Astrocyte (in vitro differentiated cells and primary cell): Measurements from ENCODE around the gene EPDR1. TPM values are rescaled to one million over a fixed set of nuclear protein-coding genes. Genes with fewer than 3 reads are reported as not detected.
"Not testable (repeated sequence)": the region's sequence is repeated elsewhere in the genome, so short reads cannot be mapped to it uniquely, and the experiment has no call there.

ENCODE experiments used
- DNase-seq: peaks from one replicate; pipeline ENCODE4 v3.0.0-alpha.2; 2010; ENCODE audit warnings: low read depth
- FAIRE-seq: peaks from 2 replicates; lab custom pipeline; 2011; peaks lifted over from hg19 to GRCh38; lab: Jason Lieb, UNC
- H2AFZ ChIP-seq: 2 replicates; pipeline ENCODE4 v1.6.0; 2012; ENCODE audit warnings: low read depth, low read length, inconsistent platforms
- H3K27ac ChIP-seq: 2 replicates; pipeline ENCODE4 v1.5.1; 2011; ENCODE audit warnings: low read depth, low read length, inconsistent platforms
- H3K27me3 ChIP-seq: 2 replicates; pipeline ENCODE4 v1.6.0; 2011; ENCODE audit warnings: low read length, inconsistent platforms; ENCODE audit not compliant: insufficient read depth
- H3K36me3 ChIP-seq: 2 replicates; pipeline ENCODE4 v1.5.1; 2011; ENCODE audit warnings: low read length, inconsistent platforms; ENCODE audit not compliant: insufficient read depth
- H3K4me1 ChIP-seq: 2 replicates; pipeline ENCODE4 v1.5.1; 2011; ENCODE audit warnings: low read length, inconsistent platforms; ENCODE audit not compliant: insufficient read depth
- H3K4me2 ChIP-seq: 2 replicates; pipeline ENCODE4 v1.6.0; 2012; ENCODE audit warnings: low read length, inconsistent platforms
- H3K4me3 ChIP-seq: 2 replicates; pipeline ENCODE4 v1.5.1; 2011; ENCODE audit warnings: low read depth, mild to moderate bottlenecking, low read length, inconsistent platforms; ENCODE audit not compliant: insufficient read depth
- H3K79me2 ChIP-seq: 2 replicates; pipeline ENCODE4 v1.6.0; 2012; ENCODE audit warnings: mild to moderate bottlenecking, low read length, inconsistent platforms; ENCODE audit not compliant: insufficient read depth
- H3K9ac ChIP-seq: 2 replicates; pipeline ENCODE4 v1.6.0; 2012; ENCODE audit warnings: mild to moderate bottlenecking, low read length, inconsistent platforms
- H3K9me3 ChIP-seq: 2 replicates; pipeline ENCODE4 v1.5.1; 2012; ENCODE audit warnings: low read depth, mild to moderate bottlenecking, low read length, inconsistent platforms; ENCODE audit not compliant: insufficient read depth
- H4K20me1 ChIP-seq: 2 replicates; pipeline ENCODE4 v1.6.0; 2012; ENCODE audit warnings: low read length, inconsistent platforms; ENCODE audit not compliant: insufficient read depth
- H3K27ac Mint-ChIP-seq: one replicate; pipeline ENCODE4 v1.8.0; 2021; ENCODE audit warnings: mild to moderate bottlenecking, mixed read lengths; ENCODE audit not compliant: unreplicated experiment
- H3K27me3 Mint-ChIP-seq: one replicate; pipeline ENCODE4 v1.8.0; 2021; ENCODE audit warnings: low read depth, mixed read lengths; ENCODE audit not compliant: unreplicated experiment
- H3K36me3 Mint-ChIP-seq: one replicate; pipeline ENCODE4 v1.8.0; 2021; ENCODE audit warnings: low read depth, mixed read lengths; ENCODE audit not compliant: unreplicated experiment
- H3K4me1 Mint-ChIP-seq: one replicate; pipeline ENCODE4 v1.8.0; 2021; ENCODE audit warnings: low read depth, mixed read lengths; ENCODE audit not compliant: unreplicated experiment
- H3K4me3 Mint-ChIP-seq: one replicate; pipeline ENCODE4 v1.8.0; 2021; ENCODE audit warnings: mild to moderate bottlenecking, moderate library complexity, mixed read lengths; ENCODE audit not compliant: unreplicated experiment
- H3K9me3 Mint-ChIP-seq: one replicate; pipeline ENCODE4 v1.8.0; 2021; ENCODE audit warnings: mild to moderate bottlenecking, mixed read lengths; ENCODE audit not compliant: unreplicated experiment
- CTCF ChIP-seq: IDR thresholded peaks from 2 replicates; pipeline ENCODE4 v1.5.1; 2011; ENCODE audit warnings: low read depth, mild to moderate bottlenecking, inconsistent platforms, low read length, moderate library complexity; ENCODE audit not compliant: insufficient read depth
- EZH2 ChIP-seq: IDR thresholded peaks from 2 replicates; pipeline ENCODE4 v1.6.1; 2012; ENCODE audit warnings: mild to moderate bottlenecking, low read length, inconsistent platforms; ENCODE audit not compliant: insufficient read depth
- total RNA-seq: library from RNA; stranded (reverse); gene quantifications from 2 replicates; pipeline ENCODE4 v1.2.1, GENCODE V29; 2021

EPDR1 gene
- total RNA-seq, 1 donor from 2014 or later, result 20.6 TPM

- FAIRE-seq (no peak), DNase-seq (no peak)
- H3K9me3 Mint-ChIP-seq, result peaks cover 2% of the 10 kb centered on the region
- no peaks in the 10 kb centered on the region for H3K9me3 ChIP-seq
- no peak overlapping the region for H3K9ac ChIP-seq
- no peaks in the 10 kb centered on the region for H3K4me1 ChIP-seq
- H3K4me3 ChIP-seq, result no peak overlapping the region
- no peaks in the 10 kb centered on the region for H3K27me3 ChIP-seq
- H3K27ac Mint-ChIP-seq, result no peak overlapping the region
- no peaks in the 10 kb centered on the region for H3K4me1 Mint-ChIP-seq
- H2AFZ ChIP-seq, result no peak overlapping the region
- H3K36me3 Mint-ChIP-seq, result peaks cover 2% of the 10 kb centered on the region
- H3K79me2 ChIP-seq, result peaks cover 3% of the 10 kb centered on the region
- H4K20me1 ChIP-seq, result no peaks in the 10 kb centered on the region
- no peaks in the 10 kb centered on the region for H3K27me3 Mint-ChIP-seq
- no peak overlapping the region for H3K27ac ChIP-seq
- H3K4me2 ChIP-seq, result no peak overlapping the region
- no peaks in the 10 kb centered on the region for H3K36me3 ChIP-seq
- H3K4me3 Mint-ChIP-seq, result no peak overlapping the region
- TF ChIP-seq EZH2 (no peak), CTCF (no peak)
Measured at GRCh38 chr7:37952240-37952639, 31.8 kb downstream of the EPDR1 start.

GRCh38 chr7:37954217-37954616 lies 33.8 kb downstream of the EPDR1 start:
- not testable (repeated sequence) for FAIRE-seq, H3K4me2 ChIP-seq, H3K27me3 Mint-ChIP-seq, H3K9me3 Mint-ChIP-seq, H3K4me1 ChIP-seq, H3K9me3 ChIP-seq, DNase-seq, H3K79me2 ChIP-seq, H3K27ac ChIP-seq, H3K9ac ChIP-seq, H3K27me3 ChIP-seq, H3K4me3 ChIP-seq, H3K4me3 Mint-ChIP-seq, H3K36me3 Mint-ChIP-seq, H4K20me1 ChIP-seq, H3K36me3 ChIP-seq, H2AFZ ChIP-seq, H3K4me1 Mint-ChIP-seq, H3K27ac Mint-ChIP-seq

GRCh38 chr7:37956791-37957190 lies 36.4 kb downstream of the EPDR1 start:
- peaks cover 2% of the 10 kb centered on the region for H3K9me3 Mint-ChIP-seq
- Histone ChIP-seq H3K4me3 (no peak overlapping the region), H3K79me2 (no peaks in the 10 kb centered on the region), H3K4me2 (no peak overlapping the region), H3K9ac (no peak overlapping the region), H3K4me1 (no peaks in the 10 kb centered on the region), H3K27me3 (no peaks in the 10 kb centered on the region), H4K20me1 (no peaks in the 10 kb centered on the region), H3K9me3 (no peaks in the 10 kb centered on the region), H3K27ac (no peak overlapping the region), H3K36me3 (no peaks in the 10 kb centered on the region), H2AFZ (no peak overlapping the region)
- no peak for FAIRE-seq
- H3K4me1 Mint-ChIP-seq, result no peaks in the 10 kb centered on the region
- H3K27ac Mint-ChIP-seq, result no peak overlapping the region
- TF ChIP-seq CTCF (no peak), EZH2 (no peak)
- H3K27me3 Mint-ChIP-seq, result no peaks in the 10 kb centered on the region
- H3K36me3 Mint-ChIP-seq, result no peaks in the 10 kb centered on the region
- H3K4me3 Mint-ChIP-seq, result no peak overlapping the region
- no peak for DNase-seq
